ENCODE results near the gene NSL1. TPM values are rescaled to one million over a fixed set of nuclear protein-coding genes. Genes with fewer than 3 reads are reported as not detected.

Gene NSL1
- total RNA-seq, 1 donor from 2014 or later: 30.2 TPM

DNA sequence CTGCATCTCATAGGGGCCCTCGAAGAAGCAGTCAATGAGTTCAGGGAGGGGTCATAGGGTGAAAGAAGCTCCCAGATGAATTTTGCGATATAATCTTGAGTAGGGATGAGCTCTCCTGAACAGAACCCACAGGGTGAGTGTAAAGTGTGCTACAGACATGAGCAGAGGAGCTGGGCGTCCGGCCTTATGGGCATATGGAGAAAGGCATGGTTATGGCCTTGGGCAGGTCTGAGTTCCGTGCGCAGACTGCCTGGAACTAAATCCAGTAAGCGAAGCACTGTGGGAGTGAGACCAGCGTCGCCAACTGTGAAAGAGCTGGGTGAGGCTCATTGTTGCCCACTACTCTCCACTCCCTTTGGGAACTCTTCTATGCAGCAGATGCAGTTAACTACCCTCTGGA is 28.7 kb downstream of the NSL1 start:
- Histone ChIP-seq H3K9me3 (no peaks in the 10 kb centered on the region), H3K27ac (no peak overlapping the region), H3K4me1 (no peaks in the 10 kb centered on the region), H3K36me3 (peaks cover 10% of the 10 kb centered on the region), H3K27me3 (no peaks in the 10 kb centered on the region), H3K4me3 (no peak overlapping the region)
- DNase-seq (no peak), ATAC-seq (no peak)
- TF ChIP-seq, protein P1, sequence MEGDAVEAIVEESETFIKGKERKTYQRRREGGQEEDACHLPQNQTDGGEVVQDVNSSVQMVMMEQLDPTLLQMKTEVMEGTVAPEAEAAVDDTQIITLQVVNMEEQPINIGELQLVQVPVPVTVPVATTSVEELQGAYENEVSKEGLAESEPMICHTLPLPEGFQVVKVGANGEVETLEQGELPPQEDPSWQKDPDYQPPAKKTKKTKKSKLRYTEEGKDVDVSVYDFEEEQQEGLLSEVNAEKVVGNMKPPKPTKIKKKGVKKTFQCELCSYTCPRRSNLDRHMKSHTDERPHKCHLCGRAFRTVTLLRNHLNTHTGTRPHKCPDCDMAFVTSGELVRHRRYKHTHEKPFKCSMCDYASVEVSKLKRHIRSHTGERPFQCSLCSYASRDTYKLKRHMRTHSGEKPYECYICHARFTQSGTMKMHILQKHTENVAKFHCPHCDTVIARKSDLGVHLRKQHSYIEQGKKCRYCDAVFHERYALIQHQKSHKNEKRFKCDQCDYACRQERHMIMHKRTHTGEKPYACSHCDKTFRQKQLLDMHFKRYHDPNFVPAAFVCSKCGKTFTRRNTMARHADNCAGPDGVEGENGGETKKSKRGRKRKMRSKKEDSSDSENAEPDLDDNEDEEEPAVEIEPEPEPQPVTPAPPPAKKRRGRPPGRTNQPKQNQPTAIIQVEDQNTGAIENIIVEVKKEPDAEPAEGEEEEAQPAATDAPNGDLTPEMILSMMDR (IDR thresholded peaks at IDR 0.05): no peak
- intact Hi-C loops (cut with DNase I): no loop called here

DNA sequence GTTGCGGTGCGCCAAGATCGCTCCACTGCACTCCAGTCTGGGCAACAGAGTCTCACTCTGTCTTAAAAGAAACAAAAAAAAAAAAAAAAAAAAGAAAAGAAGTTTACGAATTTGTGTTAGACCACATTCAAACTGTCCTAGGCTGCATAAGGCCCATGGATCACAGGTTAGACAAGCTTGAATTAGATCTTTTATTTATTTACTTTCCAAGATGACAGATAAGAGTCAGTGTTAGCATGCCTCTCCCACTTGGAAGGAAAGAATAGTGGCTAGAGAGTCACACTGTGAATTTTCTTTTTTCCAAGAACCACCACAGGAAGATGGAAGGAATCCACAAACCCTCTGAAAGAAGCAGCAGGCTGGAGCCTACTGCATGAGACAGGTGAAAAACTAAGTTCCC is 29.3 kb downstream of the NSL1 start:
- no peaks in the 10 kb centered on the region for H3K4me1 ChIP-seq
- H3K27me3 ChIP-seq: no peaks in the 10 kb centered on the region
- no peaks in the 10 kb centered on the region for H3K9me3 ChIP-seq
- intact Hi-C loops (cut with DNase I): no loop called here
- no peak overlapping the region for H3K4me3 ChIP-seq
- H3K27ac ChIP-seq: no peak overlapping the region
- peaks cover 10% of the 10 kb centered on the region for H3K36me3 ChIP-seq
- ATAC-seq (no peak), DNase-seq (no peak)
- TF ChIP-seq, protein P1 (IDR thresholded peaks at IDR 0.05): no peak

DNA sequence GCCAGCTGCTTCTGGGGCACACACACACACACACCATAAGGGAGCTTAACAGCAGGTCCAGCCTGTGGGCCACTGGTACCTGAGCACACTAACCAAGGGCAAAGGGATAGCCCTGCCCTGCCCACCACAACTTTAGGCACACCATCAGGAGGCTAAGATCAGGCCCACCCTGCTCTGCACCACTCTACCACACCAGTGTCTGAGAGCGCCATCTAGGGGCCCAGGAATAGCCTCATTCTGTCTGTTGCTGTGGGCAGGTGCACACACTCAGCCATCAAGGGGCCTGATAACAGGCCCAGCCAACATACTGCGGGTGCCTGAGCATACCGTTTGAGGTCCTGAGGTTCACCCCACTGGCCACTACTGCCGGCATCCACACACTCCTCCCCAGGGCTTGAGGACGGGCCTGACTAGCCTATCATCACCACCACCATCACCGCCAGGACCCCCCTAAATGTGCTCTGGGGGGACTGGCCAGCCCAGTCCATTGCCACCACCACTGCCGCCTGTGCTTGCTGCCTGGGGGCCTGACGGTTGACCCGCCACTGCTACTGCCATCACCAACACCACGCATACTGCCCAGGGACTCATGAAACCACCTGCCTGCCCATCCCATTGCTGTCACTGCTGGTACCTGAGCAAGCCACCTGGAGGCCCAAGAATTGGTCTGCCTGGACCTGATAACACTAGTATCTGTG is 31.3 kb downstream of the NSL1 start:
- DNase-seq: no peak

DNA sequence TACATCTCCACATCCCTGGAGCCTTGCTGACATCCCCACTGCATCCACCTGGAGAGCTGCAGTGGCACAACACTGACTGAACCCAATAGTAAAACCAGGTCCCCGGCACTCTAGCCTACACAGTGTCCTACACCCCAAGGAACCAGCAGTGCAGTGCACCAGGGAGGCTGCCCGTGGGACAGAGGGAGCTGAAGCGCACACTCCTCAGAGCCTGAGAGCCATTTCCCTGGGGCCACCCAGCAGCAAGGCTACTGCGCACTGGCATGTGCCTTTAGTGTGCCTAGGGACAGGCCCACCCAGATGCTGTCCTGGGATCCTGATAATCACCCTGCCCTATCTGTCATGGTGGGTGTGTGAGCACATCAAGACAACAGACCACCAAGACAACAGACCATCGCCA is 31.9 kb downstream of the NSL1 start:
- ATAC-seq (peak; percentile 41), DNase-seq (no peak)
- H3K4me1 ChIP-seq: no peaks in the 10 kb centered on the region
- H3K27ac ChIP-seq: no peak overlapping the region
- no peak overlapping the region for H3K4me3 ChIP-seq
- H3K36me3 ChIP-seq: peaks cover 6% of the 10 kb centered on the region
- no peaks in the 10 kb centered on the region for H3K9me3 ChIP-seq
- no peaks in the 10 kb centered on the region for H3K27me3 ChIP-seq
- intact Hi-C loops (cut with DNase I): loop anchor here (10.0 kb wide), 1 partner anchor 285 kb away; no protein-coding TSS in a partner anchor
- TF ChIP-seq, protein P1 (IDR thresholded peaks at IDR 0.05): no peak

More for the DNA sequence above, 31.3 kb downstream of the NSL1 start:
- TF ChIP-seq, protein P1 (IDR thresholded peaks at IDR 0.05): peak; percentile 29
- Histone ChIP-seq H3K4me1 (no peaks in the 10 kb centered on the region), H3K27me3 (no peaks in the 10 kb centered on the region), H3K36me3 (peaks cover 6% of the 10 kb centered on the region), H3K9me3 (no peaks in the 10 kb centered on the region), H3K27ac (no peak overlapping the region), H3K4me3 (no peak overlapping the region)
- peak; percentile 83 for ATAC-seq
- intact Hi-C loops (cut with DNase I): no loop called here

DNA sequence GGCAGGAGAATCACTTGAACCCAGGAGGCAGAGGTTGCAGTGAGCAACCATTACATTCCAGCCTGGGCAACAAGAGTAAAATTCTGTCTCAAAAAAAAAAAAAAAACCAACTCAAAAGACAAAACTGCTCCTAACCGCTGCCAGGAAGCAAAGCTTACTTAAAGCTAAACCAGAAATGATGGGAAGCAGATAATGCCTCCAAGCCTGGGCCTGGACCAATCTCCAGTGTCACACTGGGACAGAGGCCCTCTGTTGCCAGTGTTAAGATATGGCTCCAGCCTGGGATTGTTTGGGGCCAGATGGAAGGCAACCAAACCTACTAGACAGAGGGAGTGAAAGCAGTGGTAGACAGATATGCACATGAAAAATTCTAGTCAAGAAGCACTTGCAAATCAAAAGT is 36.9 kb downstream of the NSL1 start:
- TF ChIP-seq, protein P1 (IDR thresholded peaks at IDR 0.05): no peak
- no peaks in the 10 kb centered on the region for H3K9me3 ChIP-seq
- H3K27ac ChIP-seq: no peak overlapping the region
- no peak for DNase-seq
- no peak overlapping the region for H3K4me3 ChIP-seq
- ATAC-seq: no peak
- intact Hi-C loops (cut with DNase I): loop anchor here (10.0 kb wide), 1 partner anchor 280 kb away; no protein-coding TSS in a partner anchor
- no peaks in the 10 kb centered on the region for H3K36me3 ChIP-seq
- no peaks in the 10 kb centered on the region for H3K27me3 ChIP-seq
- H3K4me1 ChIP-seq: peaks cover 27% of the 10 kb centered on the region

All from upper lobe of right lung (tissue), 1 donor.